Measurements from ENCODE around the gene KIZ. TPM values are rescaled to one million over a fixed set of nuclear protein-coding genes. Genes with fewer than 3 reads are reported as not detected.

Gene KIZ
- total RNA-seq, 1 donor = 40.5 TPM

DNA sequence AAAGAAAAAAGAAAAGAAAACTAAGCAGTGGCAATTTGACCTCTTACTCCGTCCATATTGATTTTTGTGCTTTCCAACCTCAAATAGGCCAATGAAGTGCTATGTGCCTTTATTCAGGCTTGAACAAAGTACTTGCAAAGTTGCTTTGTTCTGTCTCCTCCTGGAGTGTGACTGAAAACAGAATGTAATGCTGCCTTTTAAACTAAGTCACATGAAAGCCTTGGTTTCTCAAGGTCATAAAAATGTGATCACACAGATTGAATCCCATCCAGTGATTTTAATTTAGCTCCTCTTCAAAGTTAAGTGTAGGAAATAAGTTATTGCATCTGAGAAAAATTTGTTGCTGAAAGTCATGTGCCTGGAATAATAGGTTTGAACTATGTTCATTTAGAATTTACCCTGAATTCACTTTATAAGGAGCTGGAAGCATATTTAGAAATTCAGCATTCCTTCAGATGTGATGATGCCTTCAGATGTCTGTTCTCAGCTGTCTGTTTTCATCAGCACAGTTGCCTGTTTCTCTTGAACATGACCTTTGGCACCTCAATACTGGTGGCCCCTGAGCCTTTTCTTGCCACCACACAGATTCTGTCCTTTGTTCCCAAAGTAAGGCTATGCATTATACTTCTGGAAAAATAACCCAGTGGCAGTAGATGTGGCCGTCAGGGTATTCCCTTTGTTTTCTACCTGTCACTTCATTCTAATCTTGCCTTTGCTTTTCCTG, 48.8 kb downstream of the KIZ start:
- no peak for DNase-seq (ENCODE audit: insufficient read length, low spot score, missing footprints)

DNA sequence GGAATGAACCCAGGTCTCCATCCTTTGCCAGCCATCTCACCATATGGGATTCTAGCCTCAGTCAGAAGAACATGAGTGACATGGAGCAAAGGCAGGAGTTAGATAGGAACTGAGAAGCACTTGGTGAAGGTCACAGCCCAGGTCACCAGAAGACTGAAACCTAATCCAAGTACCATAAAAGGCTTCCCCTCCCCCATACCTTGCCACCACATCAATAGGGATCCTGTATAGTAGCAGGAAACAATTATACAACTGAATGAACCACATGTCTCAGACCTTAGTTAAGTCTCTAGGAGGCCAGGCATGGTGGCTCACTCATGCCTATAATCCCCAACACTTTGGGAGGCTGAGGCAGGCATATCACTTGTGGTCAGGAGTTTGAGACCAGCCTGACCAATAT, 49.6 kb downstream of the KIZ start:
- Histone ChIP-seq H3K9me3 (ENCODE audit: low read depth, low read length) (no peaks in the 10 kb centered on the region), H2AFZ (ENCODE audit: low read length) (no peak overlapping the region), H3K36me3 (ENCODE audit: insufficient read depth, low read length) (no peaks in the 10 kb centered on the region), H4K20me1 (ENCODE audit: insufficient read depth, low read length) (no peaks in the 10 kb centered on the region), H3K27ac (ENCODE audit: low read depth, low read length) (no peak overlapping the region), H3K4me3 (ENCODE audit: insufficient read depth, low read length) (no peak overlapping the region), H3K27me3 (ENCODE audit: insufficient read depth, low read length) (no peaks in the 10 kb centered on the region), H3K79me2 (ENCODE audit: insufficient read depth, low read length) (no peaks in the 10 kb centered on the region), H3K4me1 (ENCODE audit: insufficient read depth, low read length) (peaks cover 8% of the 10 kb centered on the region), H3K4me2 (ENCODE audit: insufficient read depth, low read length) (no peak overlapping the region)
- DNase-seq (ENCODE audit: insufficient read length, low spot score, missing footprints) = no peak
- TF ChIP-seq, protein P1, sequence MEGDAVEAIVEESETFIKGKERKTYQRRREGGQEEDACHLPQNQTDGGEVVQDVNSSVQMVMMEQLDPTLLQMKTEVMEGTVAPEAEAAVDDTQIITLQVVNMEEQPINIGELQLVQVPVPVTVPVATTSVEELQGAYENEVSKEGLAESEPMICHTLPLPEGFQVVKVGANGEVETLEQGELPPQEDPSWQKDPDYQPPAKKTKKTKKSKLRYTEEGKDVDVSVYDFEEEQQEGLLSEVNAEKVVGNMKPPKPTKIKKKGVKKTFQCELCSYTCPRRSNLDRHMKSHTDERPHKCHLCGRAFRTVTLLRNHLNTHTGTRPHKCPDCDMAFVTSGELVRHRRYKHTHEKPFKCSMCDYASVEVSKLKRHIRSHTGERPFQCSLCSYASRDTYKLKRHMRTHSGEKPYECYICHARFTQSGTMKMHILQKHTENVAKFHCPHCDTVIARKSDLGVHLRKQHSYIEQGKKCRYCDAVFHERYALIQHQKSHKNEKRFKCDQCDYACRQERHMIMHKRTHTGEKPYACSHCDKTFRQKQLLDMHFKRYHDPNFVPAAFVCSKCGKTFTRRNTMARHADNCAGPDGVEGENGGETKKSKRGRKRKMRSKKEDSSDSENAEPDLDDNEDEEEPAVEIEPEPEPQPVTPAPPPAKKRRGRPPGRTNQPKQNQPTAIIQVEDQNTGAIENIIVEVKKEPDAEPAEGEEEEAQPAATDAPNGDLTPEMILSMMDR (IDR thresholded peaks at IDR 0.05; ENCODE audit: extremely low read depth, low read depth, low read length) = no peak

More for the DNA sequence above, 48.8 kb downstream of the KIZ start:
- Histone ChIP-seq H3K9me3 (ENCODE audit: low read depth, low read length) (no peaks in the 10 kb centered on the region), H3K4me3 (ENCODE audit: insufficient read depth, low read length) (no peak overlapping the region), H3K4me1 (ENCODE audit: insufficient read depth, low read length) (peaks cover 8% of the 10 kb centered on the region), H3K36me3 (ENCODE audit: insufficient read depth, low read length) (no peaks in the 10 kb centered on the region), H3K27me3 (ENCODE audit: insufficient read depth, low read length) (no peaks in the 10 kb centered on the region), H4K20me1 (ENCODE audit: insufficient read depth, low read length) (no peaks in the 10 kb centered on the region), H2AFZ (ENCODE audit: low read length) (no peak overlapping the region), H3K79me2 (ENCODE audit: insufficient read depth, low read length) (no peaks in the 10 kb centered on the region), H3K27ac (ENCODE audit: low read depth, low read length) (no peak overlapping the region), H3K4me2 (ENCODE audit: insufficient read depth, low read length) (no peak overlapping the region)
- TF ChIP-seq, protein P1 (IDR thresholded peaks at IDR 0.05; ENCODE audit: extremely low read depth, low read depth, low read length) = no peak

DNA sequence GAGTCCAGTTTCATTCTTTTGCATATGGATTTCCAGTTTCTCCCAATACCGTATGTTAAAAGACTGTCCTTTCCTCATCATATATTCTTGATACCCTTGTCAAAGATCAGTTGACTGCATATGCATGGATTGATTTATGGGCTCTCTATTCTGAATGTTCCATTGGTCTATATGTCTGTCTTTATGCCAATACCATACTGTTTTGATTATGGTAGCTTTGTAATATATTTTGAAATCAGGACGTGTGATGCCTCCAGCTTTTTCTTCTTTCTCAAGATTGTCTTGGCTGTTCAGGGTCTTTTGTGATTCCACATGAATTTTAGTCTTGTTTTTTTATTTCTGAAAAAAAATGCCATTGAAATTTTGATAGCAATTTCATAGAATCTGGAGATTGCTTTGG, 51.9 kb downstream of the KIZ start:
- DNase-seq (ENCODE audit: insufficient read length, low spot score, missing footprints) = no peak
- TF ChIP-seq, protein P1 (IDR thresholded peaks at IDR 0.05; ENCODE audit: extremely low read depth, low read depth, low read length) = no peak
- Histone ChIP-seq H4K20me1 (ENCODE audit: insufficient read depth, low read length) (no peaks in the 10 kb centered on the region), H3K4me3 (ENCODE audit: insufficient read depth, low read length) (no peak overlapping the region), H3K27ac (ENCODE audit: low read depth, low read length) (no peak overlapping the region), H3K36me3 (ENCODE audit: insufficient read depth, low read length) (no peaks in the 10 kb centered on the region), H3K4me1 (ENCODE audit: insufficient read depth, low read length) (peaks cover 17% of the 10 kb centered on the region), H3K27me3 (ENCODE audit: insufficient read depth, low read length) (no peaks in the 10 kb centered on the region), H3K9me3 (ENCODE audit: low read depth, low read length) (no peaks in the 10 kb centered on the region), H3K4me2 (ENCODE audit: insufficient read depth, low read length) (no peak overlapping the region), H3K79me2 (ENCODE audit: insufficient read depth, low read length) (no peaks in the 10 kb centered on the region), H2AFZ (ENCODE audit: low read length) (no peak overlapping the region)

DNA sequence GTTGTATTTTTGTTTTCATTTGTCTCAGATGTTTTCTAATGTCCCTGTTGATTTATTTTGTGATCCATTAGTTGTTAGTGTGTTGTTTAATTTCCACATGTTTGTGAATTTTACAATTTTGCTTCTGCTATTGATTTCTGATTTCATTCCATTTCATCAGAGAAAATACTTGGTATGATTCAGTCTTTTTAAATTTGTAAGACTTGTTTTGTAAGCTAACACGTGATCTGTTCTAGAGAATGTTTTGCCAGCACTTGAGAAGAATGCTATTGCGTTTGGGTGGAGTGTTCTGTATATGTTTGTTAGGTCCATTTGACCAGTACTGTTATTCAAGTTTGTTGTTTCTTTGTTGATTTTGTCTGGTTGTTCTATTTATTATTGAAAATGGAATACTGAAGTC, 53.9 kb downstream of the KIZ start:
- H3K4me3 ChIP-seq (ENCODE audit: insufficient read depth, low read length) = no peak overlapping the region
- H3K36me3 ChIP-seq (ENCODE audit: insufficient read depth, low read length) = no peaks in the 10 kb centered on the region
- DNase-seq (ENCODE audit: insufficient read length, low spot score, missing footprints) = no peak
- no peaks in the 10 kb centered on the region for H3K27me3 ChIP-seq (ENCODE audit: insufficient read depth, low read length)
- no peak overlapping the region for H3K27ac ChIP-seq (ENCODE audit: low read depth, low read length)
- TF ChIP-seq, protein P1 (IDR thresholded peaks at IDR 0.05; ENCODE audit: extremely low read depth, low read depth, low read length) = no peak
- no peaks in the 10 kb centered on the region for H3K9me3 ChIP-seq (ENCODE audit: low read depth, low read length)
- no peak overlapping the region for H3K4me2 ChIP-seq (ENCODE audit: insufficient read depth, low read length)
- H3K4me1 ChIP-seq (ENCODE audit: insufficient read depth, low read length) = peaks cover 28% of the 10 kb centered on the region
- H2AFZ ChIP-seq (ENCODE audit: low read length) = no peak overlapping the region
- no peaks in the 10 kb centered on the region for H3K79me2 ChIP-seq (ENCODE audit: insufficient read depth, low read length)
- H4K20me1 ChIP-seq (ENCODE audit: insufficient read depth, low read length) = no peaks in the 10 kb centered on the region
